H9 (cell line): ENCODE measurements around the gene ALAS1. TPM values are rescaled to one million over a fixed set of nuclear protein-coding genes. Genes with fewer than 3 reads are reported as not detected.

Experiments used
- DNase-seq: peaks from one replicate; pipeline ENCODE4 v3.0.0-alpha.2; 2017
- H2AFZ ChIP-seq: one replicate; pipeline ENCODE4 v1.6.1; 2013; ENCODE audit warnings: mild to moderate bottlenecking, low read length, control low read depth, moderate library complexity
- H2AK5ac ChIP-seq: 2 replicates; pipeline ENCODE4 v1.6.1; 2013; ENCODE audit warnings: low read length, control low read depth, mixed read lengths; ENCODE audit not compliant: insufficient read length
- H2BK120ac ChIP-seq: one replicate; pipeline ENCODE4 v1.6.1; 2013; ENCODE audit warnings: low read depth, mild to moderate bottlenecking, low read length, control low read depth, inconsistent platforms; ENCODE audit not compliant: poor library complexity, severe bottlenecking
- H2BK12ac ChIP-seq: 2 replicates; pipeline ENCODE4 v1.6.1; 2013; ENCODE audit warnings: low read length, control low read depth, mixed read lengths, low read depth; ENCODE audit not compliant: insufficient read length
- H2BK15ac ChIP-seq: 2 replicates; pipeline ENCODE4 v1.6.1; 2013; ENCODE audit warnings: low read depth, low read length, control low read depth
- H2BK20ac ChIP-seq: one replicate; pipeline ENCODE4 v1.6.1; 2013; ENCODE audit warnings: low read depth, mild to moderate bottlenecking, low read length, control low read depth, inconsistent platforms; ENCODE audit not compliant: poor library complexity, severe bottlenecking
- H2BK5ac ChIP-seq: 2 replicates; pipeline ENCODE4 v1.6.1; 2013; ENCODE audit warnings: low read length, control low read depth, mixed read lengths; ENCODE audit not compliant: insufficient read length
- H3K14ac ChIP-seq: 2 replicates; pipeline ENCODE4 v1.6.1; 2013; ENCODE audit warnings: low read length, control low read depth; ENCODE audit not compliant: insufficient read depth
- H3K18ac ChIP-seq: 2 replicates; pipeline ENCODE4 v1.6.1; 2013; ENCODE audit warnings: low read depth, mild to moderate bottlenecking, mixed read lengths, low read length, control low read depth; ENCODE audit not compliant: insufficient read length
- H3K23ac ChIP-seq: 2 replicates; pipeline ENCODE4 v1.6.1; 2013; ENCODE audit warnings: low read length, control low read depth, mixed read lengths, low read depth; ENCODE audit not compliant: insufficient read length
- H3K23me2 ChIP-seq: 2 replicates; pipeline ENCODE4 v1.6.1; 2013; ENCODE audit warnings: low read depth, mild to moderate bottlenecking, mixed read lengths, low read length, control low read depth; ENCODE audit not compliant: insufficient read length, poor library complexity, severe bottlenecking
- H3K27ac ChIP-seq: 2 replicates; pipeline ENCODE4 v1.5.1; 2013; ENCODE audit warnings: low read length, control low read depth, mixed read lengths, low read depth; ENCODE audit not compliant: insufficient read length
- H3K27me3 ChIP-seq: 2 replicates; pipeline ENCODE4 v1.6.1; 2013; ENCODE audit warnings: low read length, control low read depth, inconsistent platforms; ENCODE audit not compliant: insufficient read depth
- H3K4ac ChIP-seq: 2 replicates; pipeline ENCODE4 v1.6.1; 2013; ENCODE audit warnings: low read depth, mild to moderate bottlenecking, control low read depth, inconsistent platforms, low read length, moderate library complexity
- H3K4me1 ChIP-seq: 2 replicates; pipeline ENCODE4 v1.6.1; 2013; ENCODE audit warnings: low read length, control low read depth, inconsistent platforms; ENCODE audit not compliant: insufficient read depth
- H3K4me2 ChIP-seq: 2 replicates; pipeline ENCODE4 v1.6.1; 2013; ENCODE audit warnings: low read length, control low read depth, mixed read lengths; ENCODE audit not compliant: insufficient read length, insufficient read depth
- H3K56ac ChIP-seq: 2 replicates; pipeline ENCODE4 v1.6.1; 2013; ENCODE audit warnings: low read depth, mild to moderate bottlenecking, mixed read lengths, low read length, control low read depth; ENCODE audit not compliant: insufficient read length
- H3K79me1 ChIP-seq: 2 replicates; pipeline ENCODE4 v1.6.1; 2013; ENCODE audit warnings: low read depth, mild to moderate bottlenecking, moderate library complexity, low read length, control low read depth, inconsistent platforms; ENCODE audit not compliant: insufficient read depth, poor library complexity, severe bottlenecking
- H3K79me2 ChIP-seq: 2 replicates; pipeline ENCODE4 v1.6.1; 2013; ENCODE audit warnings: low read length, control low read depth, inconsistent platforms; ENCODE audit not compliant: insufficient read depth
- H3K9ac ChIP-seq: 2 replicates; pipeline ENCODE4 v1.6.1; 2013; ENCODE audit warnings: low read length, control low read depth, mixed read lengths; ENCODE audit not compliant: insufficient read length; ENCODE audit errors: extremely low read depth
- H3K9me3 ChIP-seq: one replicate; pipeline ENCODE4 v1.6.1; 2013; ENCODE audit warnings: low read depth, low read length, inconsistent platforms; ENCODE audit not compliant: control insufficient read depth
- H3T11ph ChIP-seq: one replicate; pipeline ENCODE4 v1.6.1; 2013; ENCODE audit warnings: mild to moderate bottlenecking, low read length, control low read depth, inconsistent platforms
- H4K20me1 ChIP-seq: one replicate; pipeline ENCODE4 v1.6.1; 2013; ENCODE audit not compliant: control insufficient read depth, insufficient read length, insufficient read depth
- H4K5ac ChIP-seq: 2 replicates; pipeline ENCODE4 v1.6.1; 2013; ENCODE audit warnings: low read depth, mild to moderate bottlenecking, mixed read lengths, low read length, control low read depth; ENCODE audit not compliant: insufficient read length
- H4K8ac ChIP-seq: replicated peaks from 2 replicates; pipeline ENCODE4 v1.6.1; 2013; ENCODE audit warnings: low read length, control low read depth, mixed read lengths, low read depth; ENCODE audit not compliant: insufficient read length
- H4K91ac ChIP-seq: 2 replicates; pipeline ENCODE4 v1.6.1; 2013; ENCODE audit warnings: low read depth, mild to moderate bottlenecking, moderate library complexity, mixed read lengths, low read length, control low read depth; ENCODE audit not compliant: insufficient read length
- H3K27ac Mint-ChIP-seq, 3 experiments: 2 replicates in 2 of 3; 3 replicates in 1 of 3; pipeline ENCODE4 v1.8.0; 2020 to 2021; ENCODE audit warnings: mixed read lengths in 3 of 3, mild to moderate bottlenecking in 1 of 3, moderate library complexity in 1 of 3
- H3K27me3 Mint-ChIP-seq: 2 replicates; pipeline ENCODE4 v1.8.0; 2021; ENCODE audit warnings: low read depth, mild to moderate bottlenecking, moderate library complexity, mixed read lengths
- H3K36me3 Mint-ChIP-seq, 3 experiments: 2 replicates in 2 of 3; 3 replicates in 1 of 3; pipeline ENCODE4 v1.8.0; 2020 to 2021; ENCODE audit warnings: low read depth in 3 of 3, mixed read lengths in 3 of 3; ENCODE audit not compliant: insufficient read depth in 1 of 3
- H3K4me1 Mint-ChIP-seq, 2 experiments: 2 replicates each; pipeline ENCODE4 v1.8.0; 2020; ENCODE audit warnings: mixed read lengths in 2 of 2
- H3K4me3 Mint-ChIP-seq, 2 experiments: 2 replicates in 1 of 2; 3 replicates in 1 of 2; pipeline ENCODE4 v1.8.0; 2020 to 2021; ENCODE audit warnings: mild to moderate bottlenecking in 2 of 2, mixed read lengths in 2 of 2, moderate library complexity in 1 of 2
- H3K9me3 Mint-ChIP-seq, 2 experiments: 2 replicates in 1 of 2; 3 replicates in 1 of 2; pipeline ENCODE4 v1.8.0; 2020; ENCODE audit warnings: mild to moderate bottlenecking in 2 of 2, mixed read lengths in 2 of 2, moderate library complexity in 1 of 2
- WGBS: extraction: QIAGEN DNeasy Blood & Tissue Kit; methylation state at CpG from one replicate; pipeline ENCODE4 v1.1.7; 2013; ENCODE audit warnings: missing lambda C conversion rate, low lambda C conversion rate, mixed read lengths; ENCODE audit not compliant: insufficient read length; ENCODE audit errors: extremely low coverage; 5-methylcytosine and 5-hydroxymethylcytosine counted together
- total RNA-seq: library from RNA; stranded (reverse); gene quantifications from 2 replicates; pipeline ENCODE4 v1.2.1, GENCODE V29; 2021
- TF ChIP-seq, protein P1 (sequence below): fragments of 200-600 bp; sonication (generic); conservative IDR thresholded peaks from 3 replicates; pipeline ENCODE4 v1.8.0; 2021; ENCODE audit warnings: antibody characterized with exemption, mild to moderate bottlenecking

ALAS1 gene
- total RNA-seq, 1 experiment from 2014 or later, result 39.1 TPM

DNA sequence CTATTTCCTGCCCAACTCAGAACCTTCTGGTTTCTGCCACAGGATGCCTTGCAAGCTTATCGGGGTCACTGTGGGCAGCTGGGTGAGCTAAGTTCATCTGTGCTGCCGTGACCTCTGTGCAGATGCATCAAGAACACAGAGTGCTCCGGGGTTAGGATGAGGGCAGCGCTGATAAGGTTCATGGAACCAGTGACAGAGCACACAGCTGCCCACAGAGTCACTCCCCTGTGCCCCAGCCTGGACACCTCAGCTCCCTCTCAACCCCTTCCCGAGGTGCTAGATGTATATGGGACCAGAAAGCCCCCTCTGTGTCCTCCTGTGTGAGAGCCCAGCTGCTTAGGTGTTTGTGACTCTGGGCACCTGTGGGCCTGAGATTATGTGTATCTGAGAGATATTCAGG, 15.8 kb upstream of the ALAS1 start:
- H3T11ph ChIP-seq, result no peak overlapping the region
- H3K27me3 ChIP-seq, result no peaks in the 10 kb centered on the region
- no peak overlapping the region for H2BK120ac ChIP-seq
- no peak overlapping the region for H4K91ac ChIP-seq
- no peaks in the 10 kb centered on the region for H3K79me2 ChIP-seq
- no CpG with 5 or more reads among the region's 5 CpGs for WGBS
- H4K20me1 ChIP-seq, result no peaks in the 10 kb centered on the region
- no peak overlapping the region for H3K4me2 ChIP-seq
- no peak overlapping the region for H4K8ac ChIP-seq
- Mint-ChIP-seq H3K4me1 (peaks cover 13 to 14% of the 10 kb centered on the region in 2 experiments), H3K9me3 (no peaks in the 10 kb centered on the region), H3K36me3 (no peaks in the 10 kb centered on the region), H3K27me3 (peaks cover 10% of the 10 kb centered on the region; the same call in 1 of the 2 replicates), H3K27ac (no peak overlapping the region), H3K4me3 (no peak overlapping the region)
- H2BK5ac ChIP-seq, result no peak overlapping the region
- H2BK20ac ChIP-seq, result no peak overlapping the region
- H3K79me1 ChIP-seq, result no peaks in the 10 kb centered on the region
- no peak overlapping the region for H3K18ac ChIP-seq
- H3K9ac ChIP-seq, result no peak overlapping the region
- no peaks in the 10 kb centered on the region for H3K4me1 ChIP-seq
- H3K14ac ChIP-seq, result no peak overlapping the region
- H2AK5ac ChIP-seq, result no peak overlapping the region
- H4K5ac ChIP-seq, result no peak overlapping the region
- H3K23ac ChIP-seq, result no peak overlapping the region
- TF ChIP-seq, protein P1, sequence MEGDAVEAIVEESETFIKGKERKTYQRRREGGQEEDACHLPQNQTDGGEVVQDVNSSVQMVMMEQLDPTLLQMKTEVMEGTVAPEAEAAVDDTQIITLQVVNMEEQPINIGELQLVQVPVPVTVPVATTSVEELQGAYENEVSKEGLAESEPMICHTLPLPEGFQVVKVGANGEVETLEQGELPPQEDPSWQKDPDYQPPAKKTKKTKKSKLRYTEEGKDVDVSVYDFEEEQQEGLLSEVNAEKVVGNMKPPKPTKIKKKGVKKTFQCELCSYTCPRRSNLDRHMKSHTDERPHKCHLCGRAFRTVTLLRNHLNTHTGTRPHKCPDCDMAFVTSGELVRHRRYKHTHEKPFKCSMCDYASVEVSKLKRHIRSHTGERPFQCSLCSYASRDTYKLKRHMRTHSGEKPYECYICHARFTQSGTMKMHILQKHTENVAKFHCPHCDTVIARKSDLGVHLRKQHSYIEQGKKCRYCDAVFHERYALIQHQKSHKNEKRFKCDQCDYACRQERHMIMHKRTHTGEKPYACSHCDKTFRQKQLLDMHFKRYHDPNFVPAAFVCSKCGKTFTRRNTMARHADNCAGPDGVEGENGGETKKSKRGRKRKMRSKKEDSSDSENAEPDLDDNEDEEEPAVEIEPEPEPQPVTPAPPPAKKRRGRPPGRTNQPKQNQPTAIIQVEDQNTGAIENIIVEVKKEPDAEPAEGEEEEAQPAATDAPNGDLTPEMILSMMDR, result no peak
- no peak for DNase-seq
- H2BK12ac ChIP-seq, result no peak overlapping the region
- no peaks in the 10 kb centered on the region for H3K23me2 ChIP-seq
- no peaks in the 10 kb centered on the region for H3K9me3 ChIP-seq
- no peak overlapping the region for H2BK15ac ChIP-seq
- H3K4ac ChIP-seq, result no peak overlapping the region
- no peak overlapping the region for H3K56ac ChIP-seq
- no peak overlapping the region for H3K27ac ChIP-seq
- H2AFZ ChIP-seq, result no peak overlapping the region
